Lower lobe of right lung (tissue), 2 donors: ENCODE measurements around the gene CMTM3. TPM values are rescaled to one million over a fixed set of nuclear protein-coding genes. Genes with fewer than 3 reads are reported as not detected.

ENCODE experiments used
- ATAC-seq, 2 donors: fragments of 200-7000 bp; cut with Tn5 transposase; one replicate each; pipeline ENCODE4 v1.9.1; 2020 to 2022; ENCODE audit warnings: mild to moderate bottlenecking in 2 of 2, moderate library complexity in 2 of 2
- DNase-seq: peaks from one replicate; pipeline ENCODE4 v3.0.0-alpha.2; 2020
- H3K27ac ChIP-seq: fragments of 200-600 bp; one replicate; pipeline ENCODE4 v1.8.0; 2022
- H3K27me3 ChIP-seq: fragments of 200-600 bp; one replicate; pipeline ENCODE4 v1.8.0; 2022; ENCODE audit warnings: low read depth
- H3K36me3 ChIP-seq: fragments of 200-600 bp; one replicate; pipeline ENCODE4 v1.8.0; 2022; ENCODE audit warnings: mild to moderate bottlenecking
- H3K4me1 ChIP-seq: fragments of 200-600 bp; one replicate; pipeline ENCODE4 v1.8.0; 2022
- H3K4me3 ChIP-seq: fragments of 200-600 bp; one replicate; pipeline ENCODE4 v1.8.0; 2022; ENCODE audit warnings: mild to moderate bottlenecking
- H3K9me3 ChIP-seq: fragments of 200-600 bp; one replicate; pipeline ENCODE4 v1.8.0; 2022
- intact Hi-C: fragments of 100-400 bp; cut with DNase I; formaldehyde crosslinking; loops from one replicate; pipeline ENCODE4 v1.11.0; 2022
- total RNA-seq: library from RNA; stranded (reverse); fragmentation: NEBNext Ultra II Directional; extraction: Animal tissue kit (Norgen Biotek cat#: 25700); gene quantifications from one replicate; pipeline ENCODE4 v1.2.1, GENCODE V29; 2021
- TF ChIP-seq, protein P1 (sequence below): fragments of 200-600 bp; IDR thresholded peaks from one replicate; pipeline ENCODE4 v1.8.0; 2022; ENCODE audit warnings: antibody characterized with exemption, mild to moderate bottlenecking
- donor health status: DM: no; HTN: yes; CAD: no; lungs with severe emphysema.

CMTM3 gene
- total RNA-seq, 1 donor from 2014 or later = 35.8 TPM

DNA sequence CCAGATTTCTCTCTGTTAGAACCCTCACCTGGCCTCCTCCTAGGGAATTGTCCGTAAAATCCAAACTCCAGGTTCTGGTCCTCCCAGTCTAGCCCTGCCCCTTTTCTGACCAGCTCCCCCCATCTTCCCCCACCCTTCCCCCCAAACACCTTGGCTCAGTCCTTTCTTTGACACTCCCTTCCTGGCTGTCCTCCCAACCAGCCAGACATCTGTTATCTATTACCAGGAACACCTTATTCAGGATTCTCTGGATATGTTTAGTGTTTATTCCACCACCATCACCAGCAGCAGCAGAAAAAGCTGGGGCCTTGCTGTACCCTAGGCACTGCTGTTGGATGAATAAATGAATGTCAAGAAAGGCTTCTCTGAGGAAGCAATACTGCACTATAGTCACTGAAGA lies 4.0 kb upstream of the CMTM3 start:
- no peak for ATAC-seq
- no peak overlapping the region for H3K4me3 ChIP-seq
- no peak overlapping the region for H3K27ac ChIP-seq
- H3K9me3 ChIP-seq = no peaks in the 10 kb centered on the region
- H3K36me3 ChIP-seq = no peaks in the 10 kb centered on the region
- H3K27me3 ChIP-seq = no peaks in the 10 kb centered on the region
- TF ChIP-seq, protein P1, sequence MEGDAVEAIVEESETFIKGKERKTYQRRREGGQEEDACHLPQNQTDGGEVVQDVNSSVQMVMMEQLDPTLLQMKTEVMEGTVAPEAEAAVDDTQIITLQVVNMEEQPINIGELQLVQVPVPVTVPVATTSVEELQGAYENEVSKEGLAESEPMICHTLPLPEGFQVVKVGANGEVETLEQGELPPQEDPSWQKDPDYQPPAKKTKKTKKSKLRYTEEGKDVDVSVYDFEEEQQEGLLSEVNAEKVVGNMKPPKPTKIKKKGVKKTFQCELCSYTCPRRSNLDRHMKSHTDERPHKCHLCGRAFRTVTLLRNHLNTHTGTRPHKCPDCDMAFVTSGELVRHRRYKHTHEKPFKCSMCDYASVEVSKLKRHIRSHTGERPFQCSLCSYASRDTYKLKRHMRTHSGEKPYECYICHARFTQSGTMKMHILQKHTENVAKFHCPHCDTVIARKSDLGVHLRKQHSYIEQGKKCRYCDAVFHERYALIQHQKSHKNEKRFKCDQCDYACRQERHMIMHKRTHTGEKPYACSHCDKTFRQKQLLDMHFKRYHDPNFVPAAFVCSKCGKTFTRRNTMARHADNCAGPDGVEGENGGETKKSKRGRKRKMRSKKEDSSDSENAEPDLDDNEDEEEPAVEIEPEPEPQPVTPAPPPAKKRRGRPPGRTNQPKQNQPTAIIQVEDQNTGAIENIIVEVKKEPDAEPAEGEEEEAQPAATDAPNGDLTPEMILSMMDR = no peak
- DNase-seq = no peak
- peaks cover 7% of the 10 kb centered on the region for H3K4me1 ChIP-seq
- intact Hi-C loops = no loop called here

DNA sequence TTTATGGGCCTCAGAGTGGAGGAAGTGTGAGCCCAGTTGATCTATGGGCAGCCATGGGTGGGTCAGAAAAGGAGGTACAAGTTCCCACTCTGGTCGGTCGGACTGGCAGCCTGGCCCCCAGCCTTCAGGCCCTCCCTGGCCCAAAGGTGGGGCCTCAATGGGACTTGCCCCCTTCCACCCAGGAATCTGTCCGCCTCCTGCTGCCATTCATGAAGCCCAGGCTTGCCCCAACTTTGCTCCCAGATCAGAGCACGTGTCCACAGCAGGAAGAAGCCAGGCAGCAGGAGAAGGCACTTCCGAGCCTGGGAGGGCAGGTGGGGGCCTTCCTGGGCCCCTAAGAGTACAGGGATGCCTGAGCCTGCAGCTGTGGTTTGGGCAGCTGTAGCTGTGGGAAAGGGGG lies 3.0 kb upstream of the CMTM3 start:
- intact Hi-C loops = no loop called here
- Histone ChIP-seq H3K4me3 (no peak overlapping the region), H3K4me1 (peaks cover 17% of the 10 kb centered on the region), H3K9me3 (no peaks in the 10 kb centered on the region), H3K27me3 (no peaks in the 10 kb centered on the region), H3K27ac (no peak overlapping the region), H3K36me3 (no peaks in the 10 kb centered on the region)
- DNase-seq (no peak), ATAC-seq (no peak)
- TF ChIP-seq, protein P1 = no peak

DNA sequence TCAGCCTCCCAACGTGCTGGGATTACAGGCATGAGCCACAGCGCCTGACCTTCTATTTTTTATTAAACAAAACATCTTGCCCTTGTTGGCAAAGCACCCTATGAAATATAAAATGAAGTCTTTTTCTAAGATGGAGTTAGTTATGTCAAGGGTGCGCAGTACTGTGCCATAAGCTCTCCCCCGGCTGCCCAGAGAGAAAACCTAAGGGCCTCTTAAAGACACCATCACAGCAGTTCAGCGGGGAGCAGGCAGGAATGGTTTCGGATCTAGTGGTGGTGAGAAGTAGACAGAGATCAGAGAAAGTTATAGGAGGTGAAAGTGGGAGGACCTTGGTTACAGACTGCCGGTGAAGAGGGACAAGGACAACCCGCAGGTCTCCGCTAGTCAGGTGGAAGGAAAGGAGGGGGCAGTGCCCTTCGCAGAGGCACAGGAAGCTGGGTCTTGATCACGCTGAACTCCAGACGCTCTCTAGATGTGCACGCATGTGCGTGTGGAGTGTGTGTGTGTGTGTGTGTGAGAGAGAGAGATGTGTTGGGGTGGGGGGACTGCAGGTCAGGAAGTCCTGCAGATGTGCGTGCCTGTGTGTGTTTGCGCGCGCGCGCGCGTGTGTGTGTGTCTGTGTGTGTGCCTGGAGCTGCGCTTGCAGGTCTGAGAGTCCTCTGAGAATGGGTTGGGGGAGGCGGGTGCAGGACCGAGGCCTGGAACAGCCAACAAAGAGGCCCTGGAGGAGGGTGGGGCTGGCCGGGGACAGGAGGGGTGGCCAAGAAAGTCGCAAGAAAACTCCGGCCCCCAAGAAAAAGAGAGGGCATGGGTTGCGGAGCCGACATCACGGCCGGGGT lies 748 bp upstream of the CMTM3 start:
- ATAC-seq (peak; percentile 6 to 51), DNase-seq (peak; percentile 76)
- H3K9me3 ChIP-seq = no peaks in the 10 kb centered on the region
- peaks cover under 1% of the 10 kb centered on the region for H3K36me3 ChIP-seq
- peak overlapping the region; percentile 89 for H3K27ac ChIP-seq
- TF ChIP-seq, protein P1 = no peak
- H3K4me1 ChIP-seq = peaks cover 27% of the 10 kb centered on the region
- no peaks in the 10 kb centered on the region for H3K27me3 ChIP-seq
- H3K4me3 ChIP-seq = peak overlapping the region; percentile 74
- intact Hi-C loops = no loop called here

DNA sequence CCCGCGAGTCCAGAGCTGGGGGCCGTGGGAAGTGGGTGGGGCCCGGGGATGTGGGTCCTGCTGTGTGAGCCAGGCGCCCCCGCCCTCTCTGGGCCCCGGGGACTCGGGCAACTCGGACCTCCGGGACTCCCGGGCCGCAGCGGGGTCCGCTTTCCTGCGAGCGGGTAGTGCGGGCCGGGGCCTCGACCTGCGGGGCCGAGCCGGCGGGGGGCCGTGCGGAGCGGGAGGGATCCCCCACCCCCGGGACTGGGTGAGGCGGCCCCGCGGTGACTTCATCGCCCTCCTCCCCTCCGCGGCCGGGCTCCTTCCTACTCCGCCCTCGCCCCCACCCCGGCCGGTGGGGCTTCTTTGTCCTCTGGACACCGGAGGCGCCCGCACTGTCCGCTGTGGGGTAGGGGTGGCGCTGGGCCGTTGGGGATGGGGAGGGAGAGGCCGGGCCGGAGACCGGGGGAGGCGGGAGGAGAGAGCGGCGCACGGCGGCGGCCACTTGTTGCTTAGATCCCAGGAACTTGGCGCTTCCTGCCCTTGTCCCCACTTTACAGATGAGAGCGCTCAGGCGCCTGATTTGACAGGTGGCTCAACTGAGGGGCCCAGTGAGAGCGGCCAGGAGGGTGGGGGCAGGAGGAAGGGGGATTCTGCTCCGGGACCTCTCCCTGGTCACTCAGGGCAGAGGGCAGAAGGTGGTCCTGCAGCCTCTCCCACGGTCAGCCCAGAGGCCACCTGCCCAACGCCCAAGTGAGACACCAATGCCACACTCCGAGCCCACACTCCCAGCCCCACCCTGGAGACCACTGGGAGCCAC lies 874 bp downstream of the CMTM3 start:
- no peaks in the 10 kb centered on the region for H3K9me3 ChIP-seq
- H3K27ac ChIP-seq = peak overlapping the region; percentile 89
- H3K4me3 ChIP-seq = peak overlapping the region; percentile 74
- H3K36me3 ChIP-seq = peaks cover 16% of the 10 kb centered on the region
- intact Hi-C loops = no loop called here
- DNase-seq = peak; percentile 69
- no peaks in the 10 kb centered on the region for H3K27me3 ChIP-seq
- peaks cover 33% of the 10 kb centered on the region for H3K4me1 ChIP-seq
- TF ChIP-seq, protein P1 = no peak
- ATAC-seq = peak; percentile 59 to 63

DNA sequence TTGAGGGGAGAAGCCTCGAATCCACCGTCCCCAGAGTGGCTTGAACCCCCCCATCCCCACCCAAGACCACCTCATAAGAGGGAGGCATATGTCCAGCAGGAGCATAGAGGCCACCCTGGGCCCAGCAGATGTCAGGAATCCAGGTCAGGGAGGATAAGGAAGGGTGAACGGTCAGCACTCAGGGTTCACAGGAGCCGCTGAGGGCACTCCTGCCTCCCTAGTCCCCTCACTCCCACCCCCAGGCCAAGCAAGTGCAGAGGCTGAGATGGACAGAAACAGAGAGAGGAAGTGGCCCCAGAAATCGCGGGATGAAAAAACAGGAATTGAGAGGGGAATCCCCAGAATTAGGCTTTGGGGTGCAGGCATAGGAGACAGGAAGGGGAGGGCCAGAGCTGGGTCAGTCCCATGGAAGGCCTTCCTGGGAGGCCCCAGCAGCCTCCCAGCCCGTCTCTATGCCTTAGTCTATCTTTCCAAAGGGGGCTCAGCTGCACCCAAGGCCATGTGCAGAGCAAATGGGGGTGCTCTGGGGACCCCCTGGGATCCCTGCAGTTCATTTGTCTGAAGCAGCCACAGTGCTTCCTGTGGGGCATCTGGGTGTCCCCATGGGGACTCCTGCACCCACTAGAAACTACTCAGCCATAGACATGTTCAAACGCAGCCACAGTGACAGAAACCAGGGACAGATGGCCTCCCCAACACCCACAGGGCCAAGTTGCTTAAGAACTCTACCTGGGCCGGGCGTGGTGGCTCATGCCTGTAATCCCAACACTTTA lies 1.7 kb downstream of the CMTM3 start:
- peak overlapping the region; percentile 89 for H3K27ac ChIP-seq
- ATAC-seq = no peak
- intact Hi-C loops = no loop called here

More for the DNA sequence above, 1.7 kb downstream of the CMTM3 start:
- DNase-seq = no peak
- Histone ChIP-seq H3K4me1 (peaks cover 33% of the 10 kb centered on the region), H3K9me3 (no peaks in the 10 kb centered on the region), H3K4me3 (peak overlapping the region; percentile 74), H3K27me3 (no peaks in the 10 kb centered on the region), H3K36me3 (peaks cover 24% of the 10 kb centered on the region)
- TF ChIP-seq, protein P1 = no peak
